ENCODE data around the gene UHRF1. TPM values are rescaled to one million over a fixed set of nuclear protein-coding genes. Genes with fewer than 3 reads are reported as not detected.
"Not testable (repeated sequence)": the region's sequence is repeated elsewhere in the genome, so short reads cannot be mapped to it uniquely, and the experiment has no call there.

UHRF1 gene
- total RNA-seq, 4 donors from 2014 or later = 0.63 to 3.5 (median 1.0) TPM

- ATAC-seq (ENCODE audit: low FRiP score) (no peak), DNase-seq (ENCODE audit: low spot score) (no peak)
Observed at GRCh38 chr19:4939466-4939865, 30.2 kb downstream of the UHRF1 start.

DNA sequence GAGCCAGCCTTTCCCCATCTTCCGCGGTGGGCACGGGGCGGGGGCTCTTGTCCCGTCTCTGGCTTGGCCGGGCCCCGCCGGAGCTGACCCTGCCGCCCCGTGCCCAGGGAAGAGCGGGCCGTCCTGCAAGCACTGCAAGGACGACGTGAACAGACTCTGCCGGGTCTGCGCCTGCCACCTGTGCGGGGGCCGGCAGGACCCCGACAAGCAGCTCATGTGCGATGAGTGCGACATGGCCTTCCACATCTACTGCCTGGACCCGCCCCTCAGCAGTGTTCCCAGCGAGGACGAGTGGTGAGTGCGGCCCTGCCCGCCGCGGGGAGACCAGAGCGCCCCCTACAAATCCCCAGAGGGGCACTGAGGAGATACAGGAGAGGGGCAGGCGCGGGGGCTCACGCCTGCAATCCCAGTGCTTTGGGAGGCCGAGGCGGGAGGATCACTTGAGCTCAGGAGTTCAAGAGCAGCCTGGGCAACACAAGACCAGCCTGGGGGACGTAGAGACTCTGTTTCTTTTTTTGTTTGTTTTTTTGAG lies 32.4 kb downstream of the UHRF1 start:
- DNase-seq (ENCODE audit: low spot score); ATAC-seq (ENCODE audit: low FRiP score): not testable (repeated sequence)

More at GRCh38 chr19:4939466-4939865, 30.2 kb downstream of the UHRF1 start:
- no peak for TF ChIP-seq CTCF (IDR thresholded peaks at IDR 0.05)

- DNase-seq (ENCODE audit: low spot score); ATAC-seq (ENCODE audit: low FRiP score): not testable (repeated sequence)
Observed at GRCh38 chr19:4950650-4951049, 41.3 kb downstream of the UHRF1 start.

GRCh38 chr19:4951656-4952055 lies 42.4 kb downstream of the UHRF1 start:
- DNase-seq (ENCODE audit: low spot score) (no peak), ATAC-seq (ENCODE audit: low FRiP score) (no peak)
- TF ChIP-seq CTCF (IDR thresholded peaks at IDR 0.05) = no peak

GRCh38 chr19:4952945-4953344 lies 43.6 kb downstream of the UHRF1 start:
- DNase-seq (ENCODE audit: low spot score) (no peak), ATAC-seq (ENCODE audit: low FRiP score) (no peak)
- TF ChIP-seq CTCF (IDR thresholded peaks at IDR 0.05) = no peak

DNA sequence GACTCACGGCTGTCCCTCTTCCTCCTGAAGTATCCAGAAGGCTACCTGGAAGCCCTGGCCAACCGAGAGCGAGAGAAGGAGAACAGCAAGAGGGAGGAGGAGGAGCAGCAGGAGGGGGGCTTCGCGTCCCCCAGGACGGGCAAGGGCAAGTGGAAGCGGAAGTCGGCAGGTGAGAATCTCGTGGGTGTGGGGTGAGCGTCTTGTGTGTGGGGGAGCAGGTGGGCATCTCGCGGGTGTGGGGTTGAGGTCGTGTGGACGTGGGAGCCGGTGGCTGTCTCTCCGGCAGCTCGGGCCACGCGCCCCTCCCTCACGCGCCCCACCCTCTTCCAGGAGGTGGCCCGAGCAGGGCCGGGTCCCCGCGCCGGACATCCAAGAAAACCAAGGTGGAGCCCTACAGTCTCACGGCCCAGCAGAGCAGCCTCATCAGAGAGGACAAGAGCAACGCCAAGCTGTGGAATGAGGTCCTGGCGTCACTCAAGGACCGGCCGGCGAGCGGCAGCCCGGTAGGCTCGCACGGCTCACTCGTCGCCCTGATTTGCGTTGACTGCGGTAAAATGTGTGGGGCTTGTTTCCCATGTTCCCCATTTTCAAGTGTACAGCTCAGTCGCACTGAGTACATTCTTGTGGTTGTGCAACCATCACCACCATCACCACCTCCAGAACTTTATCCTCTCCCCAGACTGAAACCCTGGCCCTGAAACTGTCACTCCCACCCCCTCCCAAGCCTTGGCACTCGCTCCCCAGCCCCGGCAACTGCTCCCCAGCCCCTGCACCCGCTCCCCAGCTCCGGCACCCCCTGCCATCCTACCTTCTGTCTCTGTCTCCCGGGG lies 45.2 kb downstream of the UHRF1 start:
- DNase-seq (ENCODE audit: low spot score); ATAC-seq (ENCODE audit: low FRiP score): not testable (repeated sequence)

- no peak for ATAC-seq (ENCODE audit: low FRiP score)
- TF ChIP-seq CTCF (IDR thresholded peaks at IDR 0.05) = no peak
Observed at GRCh38 chr19:4955274-4955673, 46.0 kb downstream of the UHRF1 start.

GRCh38 chr19:4957981-4958380 lies 48.7 kb downstream of the UHRF1 start:
- TF ChIP-seq CTCF (IDR thresholded peaks at IDR 0.05) = no peak
- DNase-seq (ENCODE audit: low spot score) = no peak
- no peak for ATAC-seq (ENCODE audit: low FRiP score)

More at GRCh38 chr19:4955274-4955673, 46.0 kb downstream of the UHRF1 start:
- no peak for DNase-seq (ENCODE audit: low spot score)
